H9 (cell line): ENCODE data around the gene HOXA7. TPM values are rescaled to one million over a fixed set of nuclear protein-coding genes. Genes with fewer than 3 reads are reported as not detected.

Source experiments
- DNase-seq: peaks from one replicate; pipeline ENCODE4 v3.0.0-alpha.2; 2017
- H2AFZ ChIP-seq: one replicate; pipeline ENCODE4 v1.6.1; 2013; ENCODE audit warnings: mild to moderate bottlenecking, low read length, control low read depth, moderate library complexity
- H2AK5ac ChIP-seq: 2 replicates; pipeline ENCODE4 v1.6.1; 2013; ENCODE audit warnings: low read length, control low read depth, mixed read lengths; ENCODE audit not compliant: insufficient read length
- H2BK120ac ChIP-seq: one replicate; pipeline ENCODE4 v1.6.1; 2013; ENCODE audit warnings: low read depth, mild to moderate bottlenecking, low read length, control low read depth, inconsistent platforms; ENCODE audit not compliant: poor library complexity, severe bottlenecking
- H2BK12ac ChIP-seq: 2 replicates; pipeline ENCODE4 v1.6.1; 2013; ENCODE audit warnings: low read length, control low read depth, mixed read lengths, low read depth; ENCODE audit not compliant: insufficient read length
- H2BK15ac ChIP-seq: 2 replicates; pipeline ENCODE4 v1.6.1; 2013; ENCODE audit warnings: low read depth, low read length, control low read depth
- H2BK20ac ChIP-seq: one replicate; pipeline ENCODE4 v1.6.1; 2013; ENCODE audit warnings: low read depth, mild to moderate bottlenecking, low read length, control low read depth, inconsistent platforms; ENCODE audit not compliant: poor library complexity, severe bottlenecking
- H2BK5ac ChIP-seq: 2 replicates; pipeline ENCODE4 v1.6.1; 2013; ENCODE audit warnings: low read length, control low read depth, mixed read lengths; ENCODE audit not compliant: insufficient read length
- H3K14ac ChIP-seq: 2 replicates; pipeline ENCODE4 v1.6.1; 2013; ENCODE audit warnings: low read length, control low read depth; ENCODE audit not compliant: insufficient read depth
- H3K18ac ChIP-seq: 2 replicates; pipeline ENCODE4 v1.6.1; 2013; ENCODE audit warnings: low read depth, mild to moderate bottlenecking, mixed read lengths, low read length, control low read depth; ENCODE audit not compliant: insufficient read length
- H3K23ac ChIP-seq: 2 replicates; pipeline ENCODE4 v1.6.1; 2013; ENCODE audit warnings: low read length, control low read depth, mixed read lengths, low read depth; ENCODE audit not compliant: insufficient read length
- H3K23me2 ChIP-seq: 2 replicates; pipeline ENCODE4 v1.6.1; 2013; ENCODE audit warnings: low read depth, mild to moderate bottlenecking, mixed read lengths, low read length, control low read depth; ENCODE audit not compliant: insufficient read length, poor library complexity, severe bottlenecking
- H3K27ac ChIP-seq: 2 replicates; pipeline ENCODE4 v1.5.1; 2013; ENCODE audit warnings: low read length, control low read depth, mixed read lengths, low read depth; ENCODE audit not compliant: insufficient read length
- H3K27me3 ChIP-seq: 2 replicates; pipeline ENCODE4 v1.6.1; 2013; ENCODE audit warnings: low read length, control low read depth, inconsistent platforms; ENCODE audit not compliant: insufficient read depth
- H3K4ac ChIP-seq: 2 replicates; pipeline ENCODE4 v1.6.1; 2013; ENCODE audit warnings: low read depth, mild to moderate bottlenecking, control low read depth, inconsistent platforms, low read length, moderate library complexity
- H3K4me1 ChIP-seq: 2 replicates; pipeline ENCODE4 v1.6.1; 2013; ENCODE audit warnings: low read length, control low read depth, inconsistent platforms; ENCODE audit not compliant: insufficient read depth
- H3K4me2 ChIP-seq: 2 replicates; pipeline ENCODE4 v1.6.1; 2013; ENCODE audit warnings: low read length, control low read depth, mixed read lengths; ENCODE audit not compliant: insufficient read length, insufficient read depth
- H3K56ac ChIP-seq: 2 replicates; pipeline ENCODE4 v1.6.1; 2013; ENCODE audit warnings: low read depth, mild to moderate bottlenecking, mixed read lengths, low read length, control low read depth; ENCODE audit not compliant: insufficient read length
- H3K79me1 ChIP-seq: 2 replicates; pipeline ENCODE4 v1.6.1; 2013; ENCODE audit warnings: low read depth, mild to moderate bottlenecking, moderate library complexity, low read length, control low read depth, inconsistent platforms; ENCODE audit not compliant: insufficient read depth, poor library complexity, severe bottlenecking
- H3K79me2 ChIP-seq: 2 replicates; pipeline ENCODE4 v1.6.1; 2013; ENCODE audit warnings: low read length, control low read depth, inconsistent platforms; ENCODE audit not compliant: insufficient read depth
- H3K9ac ChIP-seq: 2 replicates; pipeline ENCODE4 v1.6.1; 2013; ENCODE audit warnings: low read length, control low read depth, mixed read lengths; ENCODE audit not compliant: insufficient read length; ENCODE audit errors: extremely low read depth
- H3K9me3 ChIP-seq: one replicate; pipeline ENCODE4 v1.6.1; 2013; ENCODE audit warnings: low read depth, low read length, inconsistent platforms; ENCODE audit not compliant: control insufficient read depth
- H3T11ph ChIP-seq: one replicate; pipeline ENCODE4 v1.6.1; 2013; ENCODE audit warnings: mild to moderate bottlenecking, low read length, control low read depth, inconsistent platforms
- H4K20me1 ChIP-seq: one replicate; pipeline ENCODE4 v1.6.1; 2013; ENCODE audit not compliant: control insufficient read depth, insufficient read length, insufficient read depth
- H4K5ac ChIP-seq: 2 replicates; pipeline ENCODE4 v1.6.1; 2013; ENCODE audit warnings: low read depth, mild to moderate bottlenecking, mixed read lengths, low read length, control low read depth; ENCODE audit not compliant: insufficient read length
- H4K8ac ChIP-seq: replicated peaks from 2 replicates; pipeline ENCODE4 v1.6.1; 2013; ENCODE audit warnings: low read length, control low read depth, mixed read lengths, low read depth; ENCODE audit not compliant: insufficient read length
- H4K91ac ChIP-seq: 2 replicates; pipeline ENCODE4 v1.6.1; 2013; ENCODE audit warnings: low read depth, mild to moderate bottlenecking, moderate library complexity, mixed read lengths, low read length, control low read depth; ENCODE audit not compliant: insufficient read length
- H3K27ac Mint-ChIP-seq, 3 experiments: 2 replicates in 2 of 3; 3 replicates in 1 of 3; pipeline ENCODE4 v1.8.0; 2020 to 2021; ENCODE audit warnings: mixed read lengths in 3 of 3, mild to moderate bottlenecking in 1 of 3, moderate library complexity in 1 of 3
- H3K27me3 Mint-ChIP-seq: 2 replicates; pipeline ENCODE4 v1.8.0; 2021; ENCODE audit warnings: low read depth, mild to moderate bottlenecking, moderate library complexity, mixed read lengths
- H3K36me3 Mint-ChIP-seq, 3 experiments: 2 replicates in 2 of 3; 3 replicates in 1 of 3; pipeline ENCODE4 v1.8.0; 2020 to 2021; ENCODE audit warnings: low read depth in 3 of 3, mixed read lengths in 3 of 3; ENCODE audit not compliant: insufficient read depth in 1 of 3
- H3K4me1 Mint-ChIP-seq, 2 experiments: 2 replicates each; pipeline ENCODE4 v1.8.0; 2020; ENCODE audit warnings: mixed read lengths in 2 of 2
- H3K4me3 Mint-ChIP-seq, 2 experiments: 2 replicates in 1 of 2; 3 replicates in 1 of 2; pipeline ENCODE4 v1.8.0; 2020 to 2021; ENCODE audit warnings: mild to moderate bottlenecking in 2 of 2, mixed read lengths in 2 of 2, moderate library complexity in 1 of 2
- H3K9me3 Mint-ChIP-seq, 2 experiments: 2 replicates in 1 of 2; 3 replicates in 1 of 2; pipeline ENCODE4 v1.8.0; 2020; ENCODE audit warnings: mild to moderate bottlenecking in 2 of 2, mixed read lengths in 2 of 2, moderate library complexity in 1 of 2
- CTCF ChIP-seq: fragments of 200-600 bp; sonication (generic); conservative IDR thresholded peaks from 3 replicates; pipeline ENCODE4 v1.8.0; 2021; ENCODE audit warnings: antibody characterized with exemption, mild to moderate bottlenecking
- WGBS: extraction: QIAGEN DNeasy Blood & Tissue Kit; methylation state at CpG from one replicate; pipeline ENCODE4 v1.1.7; 2013; ENCODE audit warnings: missing lambda C conversion rate, low lambda C conversion rate, mixed read lengths; ENCODE audit not compliant: insufficient read length; ENCODE audit errors: extremely low coverage; 5-methylcytosine and 5-hydroxymethylcytosine counted together
- total RNA-seq: library from RNA; stranded (reverse); gene quantifications from 2 replicates; pipeline ENCODE4 v1.2.1, GENCODE V29; 2021

The HOXA7 gene
- total RNA-seq, 1 experiment from 2014 or later: not detected

- Histone ChIP-seq H2AK5ac (no peak overlapping the region), H4K20me1 (no peaks in the 10 kb centered on the region), H2BK20ac (no peak overlapping the region), H3K23ac (no peak overlapping the region), H3K9me3 (no peaks in the 10 kb centered on the region), H3K27me3 (peaks cover 93% of the 10 kb centered on the region), H3K18ac (no peak overlapping the region), H3K79me2 (no peaks in the 10 kb centered on the region), H2BK15ac (no peak overlapping the region), H4K8ac (no peak overlapping the region), H3K79me1 (no peaks in the 10 kb centered on the region), H3K4ac (no peak overlapping the region), H2AFZ (no peak overlapping the region), H3T11ph (no peak overlapping the region), H3K23me2 (no peaks in the 10 kb centered on the region), H3K4me1 (no peaks in the 10 kb centered on the region), H3K4me2 (no peak overlapping the region), H3K27ac (no peak overlapping the region), H3K9ac (no peak overlapping the region), H2BK12ac (no peak overlapping the region), H2BK5ac (no peak overlapping the region), H3K56ac (no peak overlapping the region), H4K91ac (no peak overlapping the region), H4K5ac (no peak overlapping the region), H2BK120ac (no peak overlapping the region), H3K14ac (no peak overlapping the region)
- no peak overlapping the region for H3K27ac Mint-ChIP-seq
- no peak for TF ChIP-seq CTCF
- no CpG with 5 or more reads among the region's 10 CpGs for WGBS
- no peak for DNase-seq
- H3K36me3 Mint-ChIP-seq: peaks cover 0 to 2% (median 0%) of the 10 kb centered on the region in 3 experiments; a peak in 2 of 7 replicates
- H3K9me3 Mint-ChIP-seq: peaks cover 7 to 8% of the 10 kb centered on the region in 2 experiments; a peak in 4 of 5 replicates
- peaks cover 8 to 23% of the 10 kb centered on the region in 2 experiments; a peak in 3 of 4 replicates for H3K4me1 Mint-ChIP-seq
- peaks cover 95% of the 10 kb centered on the region for H3K27me3 Mint-ChIP-seq
- H3K4me3 Mint-ChIP-seq: no peak overlapping the region
Measured at GRCh38 chr7:27203365-27203953, 47.0 kb upstream of the HOXA7 start.
